ENCODE data around the gene MRPL1.

GRCh38 chr4:77910676-77911075, 48.0 kb downstream of the MRPL1 start:
- TF ChIP-seq CTCF (IDR thresholded peaks at IDR 0.05) = no peak
- TF ChIP-seq POLR2A (IDR thresholded peaks at IDR 0.05) = no peak
- TF ChIP-seq POLR2AphosphoS5 (IDR thresholded peaks at IDR 0.05) = no peak

Measured in gastroesophageal sphincter (tissue), 3 donors.